HG02759 (cell line): ENCODE results near the gene RNF40.
"Not testable (repeated sequence)": the region's sequence is repeated elsewhere in the genome, so short reads cannot be mapped to it uniquely, and the experiment has no call there.

ENCODE experiments used
- ATAC-seq: cut with Tn5 transposase; IDR thresholded peaks from one replicate; pipeline ENCODE4 v1.9.1; 2021; ENCODE audit warnings: mild to moderate bottlenecking, moderate library complexity; ENCODE audit not compliant: unreplicated experiment

RNF40 gene

DNA sequence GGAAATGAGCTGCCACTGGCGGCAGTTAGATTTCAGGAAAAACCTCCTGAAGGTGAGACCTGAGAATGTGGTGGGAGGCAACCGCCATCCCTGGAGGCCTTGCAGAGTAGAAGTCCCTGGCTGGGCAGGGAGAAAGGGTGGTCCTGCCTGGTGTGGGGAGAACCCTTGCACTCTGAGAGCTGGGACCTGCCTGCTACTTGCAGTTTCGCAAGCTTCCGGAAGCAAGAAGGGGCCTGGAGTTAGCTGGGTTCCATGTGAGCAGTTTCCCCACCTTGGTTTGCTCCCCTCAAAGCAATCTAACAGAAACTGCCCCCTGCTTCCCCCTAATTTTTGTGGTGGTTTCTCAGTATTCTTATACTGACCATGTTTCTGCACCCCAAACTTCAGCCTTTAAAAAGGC lies 18.4 kb downstream of the RNF40 start:
- ATAC-seq, result no peak

DNA sequence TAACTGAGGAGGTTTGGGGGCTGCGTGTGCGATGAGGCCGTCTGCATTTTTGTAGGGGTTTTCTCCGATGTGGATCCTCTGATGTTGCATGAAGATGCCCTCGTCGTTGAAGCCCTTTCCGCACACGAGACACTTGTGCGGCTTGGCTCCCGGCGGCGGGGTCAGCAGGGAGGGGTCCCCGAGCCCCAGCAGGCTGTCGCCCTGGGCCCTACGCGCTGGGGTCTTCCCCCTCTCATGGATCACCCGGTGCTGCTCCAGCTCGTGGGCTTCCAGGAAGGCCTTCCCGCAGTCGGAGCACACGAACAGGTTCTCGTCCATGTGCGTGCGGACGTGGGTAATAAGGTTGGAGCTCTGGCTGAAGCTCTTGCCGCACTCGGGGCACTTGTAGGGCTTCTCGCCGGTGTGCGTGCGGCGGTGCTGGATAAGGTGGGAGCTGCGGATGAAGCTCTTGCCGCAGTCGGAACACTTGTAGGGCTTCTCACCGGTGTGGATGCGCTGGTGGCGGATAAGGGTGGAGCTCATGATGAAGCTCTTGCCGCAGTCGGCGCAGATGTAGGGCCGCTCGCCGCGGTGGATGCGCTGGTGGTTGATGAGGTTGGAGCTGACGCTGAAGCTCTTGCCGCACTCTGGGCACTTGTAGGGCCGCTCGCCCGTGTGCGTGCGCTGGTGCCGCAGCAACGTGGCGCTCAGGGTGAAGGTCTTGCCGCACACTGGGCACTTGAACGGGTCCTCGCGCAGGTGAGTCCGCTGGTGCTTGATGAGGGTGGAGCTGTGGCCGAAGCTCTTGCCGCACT lies 20.6 kb downstream of the RNF40 start:
- ATAC-seq, result no peak

DNA sequence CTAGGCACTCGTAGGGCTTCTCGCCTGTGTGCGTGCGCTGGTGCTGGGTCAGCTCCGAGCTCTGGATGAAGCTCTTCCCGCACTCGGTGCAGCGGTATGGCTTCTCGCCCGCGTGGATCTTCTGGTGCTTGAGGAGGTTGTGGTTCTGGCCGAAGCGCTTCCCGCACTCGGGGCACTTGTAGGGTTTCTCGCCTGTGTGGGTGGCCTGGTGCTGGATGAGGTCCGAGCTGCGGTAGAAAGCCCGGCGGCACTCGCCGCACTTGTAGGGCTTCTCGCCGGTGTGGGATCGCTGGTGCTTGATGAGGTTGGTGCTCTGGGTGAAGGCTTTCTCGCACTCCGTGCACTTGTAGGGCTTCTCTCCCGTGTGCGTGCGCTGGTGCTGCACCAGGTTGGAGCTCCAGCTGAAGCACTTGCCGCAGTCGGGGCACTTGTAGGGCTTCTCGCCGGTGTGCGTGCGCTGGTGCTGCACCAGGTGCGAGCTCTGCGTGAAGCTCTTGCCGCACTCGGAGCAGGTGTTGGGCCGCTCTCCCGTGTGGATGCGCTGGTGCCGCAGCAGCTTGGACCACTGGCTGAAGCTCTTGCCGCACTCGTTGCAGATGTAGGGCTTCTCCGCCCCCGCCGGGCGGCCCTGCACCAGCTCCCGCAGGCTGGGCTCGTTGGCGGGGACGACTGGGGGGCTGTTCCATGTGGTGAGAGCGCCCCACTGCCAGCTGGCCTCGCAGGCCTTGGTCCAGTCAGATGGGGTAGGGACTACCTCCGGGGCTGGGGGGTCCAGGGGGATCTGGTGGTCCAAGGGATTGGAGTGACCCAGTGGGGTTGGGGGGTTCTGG lies 21.4 kb downstream of the RNF40 start:
- no peak for ATAC-seq

DNA sequence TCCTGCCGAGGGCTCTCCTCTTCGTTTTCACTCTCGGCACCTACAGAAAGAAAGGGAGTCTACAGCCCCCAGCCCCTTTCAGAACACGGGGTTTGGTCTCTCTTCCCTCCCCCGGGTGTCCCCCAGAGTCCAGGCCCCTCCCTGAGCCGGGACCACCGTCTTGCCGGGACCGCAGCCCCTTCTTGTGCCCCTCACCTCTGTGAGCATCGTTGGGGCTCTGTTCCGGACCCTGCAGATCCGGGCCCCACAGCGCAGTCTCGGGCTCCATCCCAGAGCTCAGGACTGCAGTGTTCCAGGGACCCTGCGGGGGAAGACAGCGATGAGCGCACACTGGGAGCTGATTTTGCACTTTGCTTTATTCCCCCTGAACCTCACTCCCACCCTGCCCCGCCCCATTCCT lies 22.1 kb downstream of the RNF40 start:
- no peak for ATAC-seq

DNA sequence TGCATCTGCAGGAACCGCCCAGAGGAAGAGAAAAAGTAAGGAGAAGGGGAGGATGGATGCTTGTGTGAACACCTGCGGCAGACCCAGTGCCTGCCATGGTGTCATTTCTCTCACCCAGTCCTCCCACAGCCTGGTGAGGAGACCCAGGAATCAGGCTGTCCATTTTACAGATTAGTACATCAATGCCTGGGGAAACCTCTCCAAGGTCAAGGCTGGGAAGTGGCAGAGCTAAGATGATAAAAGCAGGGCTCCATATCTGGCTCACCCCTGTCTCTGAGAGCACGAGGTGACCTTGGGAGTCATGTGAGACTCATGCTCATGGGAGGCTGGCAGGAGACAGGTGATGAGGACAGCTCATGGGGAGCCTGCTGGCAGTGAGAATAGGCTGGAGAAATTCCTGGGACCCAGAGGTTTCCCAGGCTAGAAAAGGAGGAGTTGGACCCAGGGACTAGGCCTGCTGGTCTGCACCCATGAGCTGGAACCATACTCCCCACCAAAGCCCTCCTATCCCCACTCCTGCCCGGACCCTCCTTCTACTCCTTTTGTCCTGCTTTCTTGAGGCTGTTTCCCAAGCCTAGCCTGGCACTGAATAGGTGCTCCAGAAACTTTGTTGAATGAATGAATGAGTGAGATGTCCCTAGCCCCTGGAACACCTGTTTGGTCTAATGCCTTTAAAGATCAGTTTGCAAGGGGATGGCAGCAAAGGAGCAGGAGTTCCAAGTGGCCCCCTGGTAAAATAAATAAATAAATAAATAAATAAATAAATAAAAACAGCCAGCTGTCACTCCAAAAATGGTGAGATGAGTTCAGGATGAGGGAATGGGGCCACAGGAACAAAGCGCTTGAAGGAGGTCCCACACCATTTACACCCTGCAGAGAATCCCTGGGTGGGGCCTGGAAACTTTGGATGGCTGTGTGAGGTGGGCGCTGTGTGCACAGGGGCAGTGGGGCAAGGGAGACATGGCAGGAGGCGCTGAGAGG lies 23.3 kb downstream of the RNF40 start:
- ATAC-seq, result no peak

DNA sequence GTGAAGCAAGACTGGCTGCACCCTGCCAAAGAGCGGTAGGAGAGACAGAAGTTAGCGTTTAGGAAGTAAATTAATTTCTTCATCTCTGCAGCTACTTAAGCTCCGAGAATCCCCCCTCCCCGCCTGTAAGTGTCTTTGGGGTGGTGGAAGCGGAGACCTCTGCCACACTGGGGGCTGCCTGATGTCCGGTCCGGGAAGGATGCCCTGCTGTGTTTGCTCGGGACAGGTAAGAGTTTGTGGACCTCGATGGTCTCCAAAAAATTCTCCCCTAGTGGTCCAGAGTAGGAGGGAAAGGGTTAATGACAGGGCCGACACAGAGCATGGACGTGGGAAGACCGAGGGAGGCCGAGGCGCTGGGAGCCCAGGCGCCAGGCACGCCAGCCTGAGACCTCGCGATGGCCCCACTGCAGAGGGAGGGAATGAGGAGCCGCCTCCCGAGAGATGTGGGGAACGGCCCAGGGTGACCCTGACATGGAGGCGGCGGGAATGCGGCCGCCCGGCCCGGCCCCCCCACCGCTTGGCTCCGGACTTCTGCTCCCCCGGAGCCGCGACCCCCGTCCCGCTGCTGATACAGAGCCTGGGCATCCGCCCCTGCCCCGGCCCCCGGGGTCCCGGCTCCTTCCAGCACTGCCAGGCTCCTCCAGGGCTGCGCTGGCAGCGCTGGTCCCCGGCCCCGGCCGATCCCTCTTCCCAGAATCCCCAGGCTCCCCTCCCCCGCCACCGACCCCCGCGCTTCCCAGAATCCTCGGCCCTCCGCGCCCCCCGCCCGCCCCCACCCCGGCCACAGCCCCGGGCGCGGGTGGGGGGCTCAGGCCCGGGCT lies 24.2 kb downstream of the RNF40 start:
- ATAC-seq, result peak; percentile 26

DNA sequence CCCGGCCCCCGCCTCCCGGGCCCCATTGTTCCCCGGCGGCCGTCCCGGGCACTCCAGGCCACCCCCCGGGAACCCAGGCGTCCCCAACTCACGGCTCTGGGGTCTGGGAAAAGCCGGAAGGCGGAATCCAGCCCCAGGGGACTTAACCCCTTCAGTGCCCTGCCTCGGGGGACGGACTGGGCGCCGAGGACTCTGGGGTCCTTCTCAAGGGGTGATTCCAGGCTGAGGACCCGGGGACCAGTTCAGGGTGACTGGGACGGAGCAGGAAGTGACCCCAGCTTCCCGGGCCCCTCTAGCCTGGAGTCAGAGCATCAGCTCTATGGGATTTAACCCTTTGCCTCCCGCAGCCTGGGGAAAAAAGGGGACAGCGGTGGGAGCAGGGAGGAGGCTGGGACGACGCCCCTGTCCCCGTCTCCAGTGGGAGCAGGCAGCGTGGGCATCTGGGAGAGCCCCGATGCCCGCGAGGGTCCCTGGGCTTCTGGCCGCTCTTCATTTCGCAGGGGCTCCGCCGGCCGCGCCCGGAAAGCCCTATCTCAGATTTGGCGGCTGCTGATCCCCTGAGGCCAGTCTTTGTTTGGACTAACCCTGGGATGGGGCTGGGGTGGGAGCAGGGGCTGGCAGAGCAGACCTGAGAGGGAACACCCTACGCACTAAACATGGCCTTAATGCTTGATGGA lies 25.0 kb downstream of the RNF40 start, which contains the start of gene ZNF629:
TSS of gene ZNF629 (minus strand) at position 270 of the 677 bp plus-strand sequence. CDS start 2,723 bp downstream, outside the sequence.
- ATAC-seq, result peak; percentile 50

DNA sequence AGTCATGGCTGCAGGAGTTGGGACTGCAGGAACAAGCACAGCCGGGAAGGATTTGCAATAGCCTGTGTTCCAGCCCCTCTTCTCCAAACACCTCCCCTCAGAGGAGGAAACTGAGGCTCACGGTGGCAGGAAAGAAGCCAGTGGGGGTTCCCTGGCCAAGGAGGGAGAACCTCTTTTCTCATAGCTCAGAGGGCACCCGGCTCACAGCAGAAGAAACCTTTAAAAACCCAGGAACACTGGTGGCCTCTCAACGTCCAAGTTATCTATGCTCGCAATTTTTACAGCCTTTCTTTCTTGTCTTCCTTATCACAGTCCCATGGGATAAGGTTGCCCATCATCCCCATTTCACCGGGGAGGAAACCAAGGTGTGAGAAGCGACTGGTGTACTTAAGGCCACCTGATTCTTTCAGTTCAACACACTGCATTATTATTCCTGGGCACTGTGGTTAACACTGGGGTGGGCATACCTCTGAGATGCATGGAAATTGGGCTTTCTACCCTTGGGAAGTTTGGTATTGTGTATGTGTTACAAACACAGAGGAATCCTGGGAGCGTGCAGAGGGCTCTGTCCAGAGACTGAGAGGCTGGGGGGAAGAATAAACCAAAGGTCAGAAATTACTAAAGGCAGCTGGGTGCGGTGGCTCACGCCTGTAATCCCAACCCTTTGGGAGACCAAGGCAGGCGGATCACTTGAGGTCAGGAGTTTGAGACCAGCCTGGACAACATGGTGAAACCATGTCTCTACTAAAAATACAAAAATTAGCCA lies 25.7 kb downstream of the RNF40 start:
- ATAC-seq, result no peak

DNA sequence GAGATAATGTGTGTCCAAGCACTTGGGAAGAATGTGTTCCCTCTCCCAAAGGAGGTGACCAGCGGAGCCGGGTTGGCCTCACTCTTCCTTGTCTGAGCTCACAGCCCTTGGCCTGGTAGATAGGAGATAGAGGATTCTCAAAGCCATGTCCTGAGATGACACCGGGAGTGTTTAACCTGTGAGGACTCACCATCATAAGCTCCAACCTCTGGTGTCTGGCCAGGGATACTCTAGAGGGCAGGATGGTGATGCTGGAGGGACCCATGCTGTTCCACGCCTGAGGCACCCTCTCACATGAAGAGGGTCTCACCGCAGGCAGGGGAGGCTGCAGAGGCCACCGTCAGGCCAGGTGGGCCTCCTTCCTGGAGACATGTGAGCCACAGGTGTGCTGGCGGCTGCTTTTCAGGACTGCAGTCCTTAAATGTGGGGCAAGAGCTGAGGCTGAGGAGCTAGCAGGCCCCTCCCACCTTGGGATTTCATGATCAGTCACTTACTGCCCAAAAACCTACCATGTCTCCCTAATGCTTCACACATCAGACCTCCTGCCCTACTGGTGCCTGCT lies 31.5 kb downstream of the RNF40 start:
- ATAC-seq, result no peak

DNA sequence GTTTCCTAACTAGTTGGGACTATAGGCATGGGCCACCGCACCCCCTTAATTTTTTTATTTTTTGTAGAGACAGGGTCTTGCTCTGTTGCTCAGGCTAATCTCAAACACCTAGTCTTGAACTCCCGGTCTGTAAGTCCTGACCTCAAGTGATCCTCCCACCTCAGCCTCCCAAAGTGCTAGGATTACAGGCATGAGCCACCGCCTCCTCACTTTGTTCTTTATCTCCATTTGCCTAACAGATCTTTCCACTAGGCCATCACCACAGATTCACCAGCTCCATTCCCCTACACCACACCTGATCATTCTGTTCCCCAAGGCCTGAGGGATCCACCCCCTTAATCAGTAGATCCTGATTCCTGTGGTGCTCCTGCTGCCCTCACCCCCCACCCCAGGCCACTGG lies 32.5 kb downstream of the RNF40 start:
- no peak for ATAC-seq

DNA sequence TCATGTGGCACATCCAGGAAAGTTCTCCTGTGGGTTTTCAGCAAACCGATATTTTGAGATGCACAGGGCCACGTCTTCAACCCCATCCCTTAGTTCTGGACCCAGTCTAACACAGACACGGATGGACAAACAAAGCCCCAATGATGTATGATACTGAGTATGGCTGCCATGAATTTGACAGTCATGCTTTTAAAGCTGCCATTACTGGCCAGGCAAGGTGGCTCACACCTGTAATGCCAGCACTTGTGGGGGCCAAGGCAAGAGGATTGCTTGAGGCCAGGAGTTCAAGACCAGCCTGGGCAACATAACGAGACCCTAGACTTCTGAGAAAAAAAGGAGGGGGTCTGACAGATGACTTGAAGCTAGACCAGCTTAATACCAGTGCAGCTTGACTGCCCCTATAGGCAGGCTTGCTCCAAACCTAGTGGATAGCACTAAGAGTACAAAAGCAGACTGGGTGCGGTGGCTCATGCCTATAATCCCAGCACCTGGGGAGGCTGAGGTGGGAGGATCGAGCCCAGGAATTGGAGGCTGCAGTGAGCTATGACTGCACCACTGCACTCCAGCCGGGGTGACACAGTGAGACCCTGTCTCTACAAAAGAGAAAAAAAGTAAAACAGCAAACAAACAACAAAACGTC lies 35.7 kb downstream of the RNF40 start:
- ATAC-seq, result no peak

DNA sequence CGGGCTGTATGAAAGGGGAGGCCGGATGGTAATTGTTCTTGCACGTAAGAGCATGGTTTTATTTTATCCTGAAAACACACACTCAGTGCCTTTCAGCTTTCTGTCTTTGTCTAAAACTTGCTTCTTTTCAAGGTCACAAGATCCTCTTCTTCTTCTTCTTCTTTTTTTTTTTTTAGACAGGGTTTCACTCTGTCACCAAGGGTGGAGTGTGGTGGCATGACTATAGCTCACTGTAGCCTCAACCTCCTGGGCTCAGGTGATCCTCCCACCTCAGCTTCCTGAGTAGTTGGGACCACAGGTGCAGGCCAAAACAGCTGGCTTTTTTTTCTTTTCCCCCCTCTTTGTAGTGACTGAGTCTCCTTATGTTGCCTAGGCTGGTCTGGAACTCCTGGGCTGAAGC lies 40.8 kb downstream of the RNF40 start:
- no peak for ATAC-seq

DNA sequence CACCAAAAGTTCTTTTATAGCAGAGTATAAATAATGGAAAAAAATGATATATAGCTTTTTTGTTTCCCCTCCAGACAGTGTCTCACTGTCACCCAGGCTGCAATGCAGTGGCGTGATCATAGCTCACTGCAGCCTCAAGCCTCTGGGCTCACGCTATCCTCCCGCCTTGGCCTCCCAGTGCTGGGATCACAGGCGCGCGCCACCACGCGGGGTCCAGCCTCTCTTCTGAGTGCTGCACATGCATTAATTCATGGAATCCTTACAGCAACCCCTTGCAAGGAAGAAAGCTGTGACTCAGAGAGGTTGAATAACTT lies 42.9 kb downstream of the RNF40 start:
- peak; percentile 22 for ATAC-seq

DNA sequence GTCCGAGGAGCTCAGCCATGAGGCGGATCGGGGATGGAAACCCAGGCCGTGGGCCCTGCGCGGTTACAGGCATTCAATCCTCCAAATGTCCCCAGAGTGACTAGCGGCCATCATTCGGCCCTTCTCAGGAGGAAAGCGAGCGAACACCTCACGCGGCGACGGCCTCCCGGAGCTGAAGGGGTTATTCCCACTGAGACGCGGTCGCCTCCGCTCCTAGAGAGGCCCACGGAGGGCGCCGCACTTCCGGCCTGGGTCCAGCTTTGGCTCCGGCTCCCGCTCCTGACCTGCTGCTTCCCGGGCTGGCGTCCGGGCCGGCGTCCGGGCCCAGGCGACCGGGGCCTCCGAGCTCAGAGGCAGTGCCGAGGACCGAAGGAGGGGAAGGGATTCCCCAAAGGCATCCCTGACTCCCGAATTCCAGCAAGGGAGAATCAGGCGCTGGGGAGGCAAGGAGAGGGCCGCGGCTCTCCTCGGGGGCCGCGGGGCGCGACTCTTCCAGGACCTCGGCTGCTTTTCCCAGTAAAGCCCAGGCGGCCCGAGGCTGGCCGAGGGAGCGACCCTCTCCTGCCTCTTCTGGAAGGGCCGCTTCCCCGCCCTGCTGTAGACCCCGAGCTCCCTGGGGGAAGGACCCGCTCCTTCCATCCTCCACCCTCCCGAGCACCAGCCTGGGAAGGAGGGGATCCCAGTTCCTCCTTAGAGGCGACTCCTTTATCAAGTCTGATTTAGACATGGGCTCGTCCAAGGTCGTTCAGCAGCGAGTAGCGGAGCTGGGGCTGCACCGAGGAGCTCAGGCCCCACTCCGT lies 43.4 kb downstream of the RNF40 start:
- peak; percentile 73 for ATAC-seq

DNA sequence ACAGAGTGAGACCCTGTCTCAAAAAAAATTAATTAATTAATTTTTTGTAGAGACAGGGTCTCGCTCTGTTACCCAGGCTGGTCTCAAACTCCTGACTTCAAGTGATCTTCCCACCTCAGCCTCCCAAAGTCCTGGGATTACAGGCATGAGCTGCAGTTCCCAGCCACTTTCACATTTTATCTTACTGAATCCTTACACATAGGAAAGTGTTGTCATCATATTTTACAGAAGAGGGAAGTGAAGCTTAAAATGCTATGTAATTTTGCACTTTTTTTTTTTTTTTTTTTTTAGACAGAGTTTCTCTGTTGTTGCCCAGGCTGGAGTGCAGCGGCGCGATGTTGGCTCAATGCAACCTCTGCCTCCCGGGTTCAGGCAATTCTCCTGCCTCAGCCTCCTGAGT lies 46.0 kb downstream of the RNF40 start:
- ATAC-seq, result no peak

DNA sequence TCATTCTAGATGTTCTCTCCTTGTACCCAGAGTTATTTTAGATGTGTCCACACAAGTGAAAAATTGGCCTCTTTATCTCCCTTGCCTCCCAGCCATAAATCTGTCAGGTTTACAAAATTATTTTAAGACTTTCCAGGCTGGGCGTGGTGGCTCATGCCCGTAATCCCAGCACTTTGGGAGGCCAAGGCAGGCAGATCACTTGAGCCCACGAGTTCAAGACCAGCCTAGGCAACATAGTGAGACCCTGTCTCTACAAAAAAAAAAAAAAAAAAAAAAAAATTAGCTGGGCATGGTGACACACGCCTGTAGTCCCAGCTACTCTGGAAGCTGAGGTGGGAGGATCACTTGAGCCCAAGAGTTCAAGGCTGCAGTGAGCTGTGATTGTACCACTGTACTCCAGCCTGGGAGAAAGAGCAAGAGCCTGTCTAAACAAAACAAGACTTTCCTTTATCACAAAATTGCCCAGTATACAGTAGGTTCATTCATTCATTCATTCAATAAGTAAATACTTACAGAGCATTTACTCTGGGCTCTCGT lies 46.8 kb downstream of the RNF40 start:
- ATAC-seq, result not testable (repeated sequence)

DNA sequence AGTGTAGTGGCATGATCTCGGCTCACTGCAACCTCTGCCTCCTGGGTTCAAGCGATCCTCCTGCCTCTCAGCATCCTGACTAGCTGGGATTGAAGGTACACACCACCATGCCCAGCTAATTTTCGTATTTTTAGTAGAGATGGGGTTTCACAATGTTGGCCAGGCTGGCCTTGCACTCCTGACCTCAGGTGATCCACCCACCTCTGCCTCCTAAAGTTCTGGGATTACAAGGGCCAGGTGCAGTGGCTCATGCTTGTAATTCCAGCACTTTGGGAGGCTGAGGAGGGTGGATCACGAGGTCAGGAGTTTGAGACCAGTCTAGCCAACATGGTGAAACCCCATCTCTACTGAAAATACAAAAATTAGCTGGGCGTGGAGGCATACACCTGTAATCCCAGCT lies 47.6 kb downstream of the RNF40 start:
- not testable (repeated sequence) for ATAC-seq
